Lower leg skin (tissue), 3 donors: ENCODE measurements around the gene NME1.

Experiments
- CTCF ChIP-seq, 3 donors: fragments of 450-650 bp; IDR thresholded peaks; one replicate each; pipeline ENCODE4 v1.5.1; 2016; ENCODE audit warnings: antibody characterized with exemption in 3 of 3, mild to moderate bottlenecking in 3 of 3, moderate library complexity in 2 of 3
- POLR2A ChIP-seq, 2 donors: fragments of 450-650 bp; IDR thresholded peaks; one replicate each; pipeline ENCODE4 v1.6.1; 2016 to 2017; ENCODE audit warnings: antibody characterized with exemption in 2 of 2, mild to moderate bottlenecking in 1 of 2, moderate library complexity in 1 of 2

DNA sequence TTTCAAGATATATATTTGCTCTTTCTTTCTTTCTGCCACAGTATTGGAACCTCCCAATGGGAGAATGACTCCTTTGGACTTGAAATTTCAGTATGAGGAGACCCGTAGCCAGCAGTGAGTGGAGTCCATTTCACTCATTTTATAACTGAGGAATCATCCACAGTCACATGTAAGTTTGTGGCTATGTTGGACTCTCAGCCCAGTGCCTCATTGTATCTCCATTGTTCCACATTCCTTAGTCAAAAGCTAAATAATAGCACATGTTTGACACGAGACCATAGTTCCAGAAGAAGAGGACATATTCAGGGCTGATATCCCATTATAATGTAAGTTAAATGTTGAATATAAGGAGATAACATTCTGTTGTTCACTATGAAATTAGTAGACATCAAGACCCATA is 20.0 kb upstream of the NME1 start:
- TF ChIP-seq POLR2A (IDR thresholded peaks at IDR 0.05) (no peak), CTCF (IDR thresholded peaks at IDR 0.05) (no peak)
